Esophagus (tissue), 2 donors: ENCODE data around the gene RNF152. TPM values are rescaled to one million over a fixed set of nuclear protein-coding genes. Genes with fewer than 3 reads are reported as not detected.

Experiments
- H3K27ac ChIP-seq, 2 donors: one replicate each; pipeline ENCODE4 v1.5.1; 2013; ENCODE audit warnings: low read depth in 2 of 2, mild to moderate bottlenecking in 2 of 2, inconsistent platforms in 1 of 2, low read length in 1 of 2, moderate library complexity in 1 of 2
- H3K27me3 ChIP-seq, 2 donors: one replicate each; pipeline ENCODE4 v1.6.1; 2013; ENCODE audit warnings: low read length in 2 of 2, control low read depth in 1 of 2, mild to moderate bottlenecking in 1 of 2; ENCODE audit not compliant: insufficient read depth in 2 of 2, control insufficient read depth in 1 of 2
- H3K36me3 ChIP-seq, 2 donors: one replicate each; pipeline ENCODE4 v1.6.1; 2013; ENCODE audit warnings: low read length in 1 of 2; ENCODE audit not compliant: control insufficient read depth in 2 of 2, insufficient read depth in 2 of 2
- H3K4me1 ChIP-seq, 2 donors: one replicate each; pipeline ENCODE4 v1.6.1; 2013; ENCODE audit warnings: low read length in 1 of 2; ENCODE audit not compliant: control insufficient read depth in 2 of 2, insufficient read depth in 2 of 2
- H3K4me3 ChIP-seq, 2 donors: one replicate each; pipeline ENCODE4 v1.5.1; 2013; ENCODE audit warnings: low read length in 2 of 2, mild to moderate bottlenecking in 2 of 2, low read depth in 1 of 2, moderate library complexity in 1 of 2
- H3K9me3 ChIP-seq, 2 donors: one replicate each; pipeline ENCODE4 v1.6.1; 2013; ENCODE audit warnings: mild to moderate bottlenecking in 2 of 2, low read depth in 1 of 2, low read length in 1 of 2, moderate library complexity in 1 of 2; ENCODE audit not compliant: control insufficient read depth in 2 of 2, insufficient read depth in 1 of 2
- WGBS, 2 donors: extraction: QIAGEN DNeasy Blood & Tissue Kit; methylation state at CpG; one replicate each; pipeline ENCODE4 v1.1.7; 2013; 5-methylcytosine and 5-hydroxymethylcytosine counted together
- polyA plus RNA-seq, 2 donors: library from polyadenylated mRNA; stranded (reverse); fragments of 200-250 nt; gene quantifications; one replicate each; pipeline ENCODE4 v1.2.3, GENCODE V29; 2013
- donor health status: healthy with polysubstance abuse.
- donor health status: Bipolar disorder and iron deficiency.

The RNF152 gene
- polyA plus RNA-seq, 2 donors, result 1.2 to 2.1 TPM

DNA sequence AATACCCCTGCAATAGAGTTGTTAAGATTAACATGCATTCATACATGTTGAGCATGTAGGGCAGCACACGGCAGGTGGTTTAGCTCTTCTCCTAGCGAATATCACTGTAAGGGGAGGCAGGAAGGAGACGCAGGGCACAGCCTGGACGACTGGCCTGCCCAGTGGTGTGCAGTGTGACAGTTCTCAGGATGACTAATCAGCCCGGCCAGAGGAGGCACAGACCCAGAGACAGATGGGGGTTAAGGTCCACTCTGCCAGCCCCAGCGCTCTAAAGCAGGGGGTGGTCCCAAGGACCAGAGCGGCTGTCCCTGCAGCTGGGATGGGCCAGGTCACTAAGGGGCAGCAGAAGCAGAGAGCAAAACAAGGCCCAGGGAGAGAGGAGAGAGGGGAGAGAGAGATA is 63.7 kb downstream of the RNF152 start:
- no peaks in the 10 kb centered on the region for H3K36me3 ChIP-seq
- H3K27ac ChIP-seq, result no peak overlapping the region
- no peaks in the 10 kb centered on the region for H3K27me3 ChIP-seq
- WGBS, 2 donors, result 78 to 86% methylated on average over 7 of the region's 7 CpGs
- H3K4me3 ChIP-seq, result no peak overlapping the region
- no peaks in the 10 kb centered on the region for H3K9me3 ChIP-seq
- no peaks in the 10 kb centered on the region for H3K4me1 ChIP-seq

DNA sequence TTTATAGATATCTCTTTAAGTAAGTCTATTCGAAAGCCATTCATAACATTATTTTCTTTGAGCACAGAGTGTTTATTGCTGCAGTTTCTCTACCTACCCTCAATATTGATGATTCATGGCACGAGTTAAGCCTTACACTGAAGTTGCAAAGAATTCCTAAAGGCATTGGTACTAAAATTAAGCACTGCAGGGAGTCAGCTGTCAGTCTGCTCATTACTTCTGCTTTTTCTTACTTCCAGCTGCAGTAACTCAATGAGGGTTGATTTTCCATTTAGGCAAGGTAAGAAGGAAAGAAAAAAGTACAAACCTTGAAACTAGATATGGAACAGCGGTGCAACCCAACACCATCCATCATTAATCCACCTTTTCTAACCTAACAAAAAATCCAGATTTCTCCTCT is 65.2 kb downstream of the RNF152 start:
- WGBS, 2 donors, result 81% methylated on average over 3 of the region's 3 CpGs
- no peaks in the 10 kb centered on the region for H3K4me1 ChIP-seq

DNA sequence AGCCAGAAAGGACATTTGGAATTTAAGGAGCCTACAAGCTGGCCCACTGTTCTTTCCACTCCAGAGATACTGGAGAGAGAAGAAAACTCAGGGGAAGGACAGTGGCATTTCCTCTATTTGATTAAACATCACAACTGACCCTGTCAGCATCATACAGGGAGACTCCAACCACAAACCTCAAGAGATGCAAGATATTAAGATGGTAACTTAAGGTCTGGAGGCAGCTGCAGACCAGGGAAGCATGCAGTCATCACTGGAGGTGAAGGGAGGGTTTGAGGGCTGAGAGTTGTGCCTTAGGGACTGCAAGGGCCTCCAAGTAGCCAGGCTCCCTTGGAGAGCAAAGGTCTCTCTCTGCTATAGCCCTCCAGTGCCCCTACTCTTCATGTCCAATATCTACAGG is 67.4 kb downstream of the RNF152 start:
- peaks cover 0 to 7% of the 10 kb centered on the region in 2 donors for H3K4me1 ChIP-seq
- H3K27me3 ChIP-seq, result no peaks in the 10 kb centered on the region
- H3K27ac ChIP-seq, result no peak overlapping the region
- no peaks in the 10 kb centered on the region for H3K9me3 ChIP-seq
- peaks cover 0 to 3% of the 10 kb centered on the region in 2 donors for H3K36me3 ChIP-seq
- no peak overlapping the region for H3K4me3 ChIP-seq

More for the DNA sequence above, 65.2 kb downstream of the RNF152 start:
- Histone ChIP-seq H3K27me3 (no peaks in the 10 kb centered on the region), H3K27ac (no peak overlapping the region), H3K9me3 (no peaks in the 10 kb centered on the region), H3K4me3 (no peak overlapping the region), H3K36me3 (peaks cover 0 to 3% of the 10 kb centered on the region in 2 donors)

DNA sequence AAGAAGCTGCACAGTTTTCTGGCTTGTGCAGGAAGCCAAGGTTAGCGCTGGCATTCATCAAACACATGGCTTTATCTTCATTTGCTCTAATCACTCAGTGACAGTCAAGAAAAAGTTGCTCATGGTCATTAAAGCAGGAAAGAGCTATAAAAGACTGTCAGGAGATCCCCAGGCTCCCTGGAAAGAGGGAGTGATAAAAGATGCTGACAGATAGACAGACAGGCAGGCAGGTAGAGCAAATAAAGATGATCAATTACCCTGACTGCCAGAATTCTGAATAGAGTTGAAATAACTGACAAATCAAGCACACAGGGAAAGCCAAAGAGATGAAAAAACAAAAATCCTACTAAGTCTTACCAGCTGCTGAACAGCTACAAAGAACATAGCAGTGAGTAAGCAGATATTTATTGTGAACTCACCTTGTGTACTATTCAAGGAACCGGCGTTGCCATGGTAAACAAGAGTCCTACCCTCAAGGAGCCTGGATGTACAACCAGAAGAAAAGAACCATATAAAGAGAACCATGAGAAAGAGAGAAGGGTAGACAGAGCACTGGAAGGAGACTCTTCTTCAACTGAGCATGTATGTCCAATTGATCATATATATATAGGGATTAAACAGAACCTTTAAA is 68.0 kb downstream of the RNF152 start:
- Histone ChIP-seq H3K4me3 (no peak overlapping the region), H3K9me3 (no peaks in the 10 kb centered on the region), H3K4me1 (peaks cover 0 to 7% of the 10 kb centered on the region in 2 donors), H3K27me3 (no peaks in the 10 kb centered on the region), H3K27ac (no peak overlapping the region), H3K36me3 (peaks cover 0 to 3% of the 10 kb centered on the region in 2 donors)
- WGBS, 2 donors, result 82 to 86% methylated on average over 3 of the region's 3 CpGs

DNA sequence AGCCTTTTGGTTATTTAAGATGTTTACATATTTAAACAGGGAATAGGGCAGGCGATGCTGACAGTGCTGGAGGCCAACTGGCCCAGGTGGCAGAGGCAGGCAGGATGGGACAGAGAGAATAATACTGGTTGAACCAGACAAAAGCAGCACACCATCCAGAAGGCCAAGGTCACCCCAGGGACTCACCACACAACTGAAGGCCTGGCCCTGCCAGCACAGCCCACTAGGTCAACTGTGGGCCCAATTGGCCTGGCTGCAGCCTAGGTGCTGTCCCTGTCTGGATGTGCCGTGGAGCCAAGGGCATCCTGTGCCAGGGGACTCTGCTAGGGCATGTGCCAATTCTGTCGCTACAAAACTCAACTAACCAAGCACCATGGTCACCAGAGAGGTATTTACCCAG is 69.2 kb downstream of the RNF152 start:
- whole genome bisulfite sequencing, 2 donors, result 80 to 91% methylated on average over 3 of the region's 3 CpGs
- Histone ChIP-seq H3K27ac (no peak overlapping the region), H3K4me1 (peaks cover 0 to 7% of the 10 kb centered on the region in 2 donors), H3K4me3 (no peak overlapping the region), H3K36me3 (peaks cover 0 to 3% of the 10 kb centered on the region in 2 donors), H3K9me3 (no peaks in the 10 kb centered on the region), H3K27me3 (no peaks in the 10 kb centered on the region)

DNA sequence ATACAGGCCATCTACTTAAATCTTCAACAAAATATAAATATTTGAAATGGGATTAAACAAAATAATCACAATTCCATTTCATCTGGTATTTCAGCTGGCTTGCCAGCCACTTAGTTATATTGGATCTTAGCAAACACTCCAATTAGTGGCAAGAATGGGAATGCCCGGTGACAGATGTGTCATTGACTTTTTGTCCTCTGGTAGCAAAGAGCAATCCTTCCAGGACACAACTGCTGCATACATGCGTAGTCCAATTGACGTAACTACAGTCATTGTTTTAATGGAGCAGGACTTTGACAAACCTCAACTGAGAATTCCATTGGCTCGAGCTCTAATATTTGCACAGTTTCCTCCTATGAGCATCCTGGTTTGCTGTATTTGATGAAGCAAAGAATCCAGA is 69.9 kb downstream of the RNF152 start:
- no peaks in the 10 kb centered on the region for H3K9me3 ChIP-seq
- H3K4me1 ChIP-seq, result peaks cover 0 to 7% of the 10 kb centered on the region in 2 donors
- WGBS, 2 donors, result 86 to 88% methylated on average over 4 of the region's 4 CpGs
- peaks cover 0 to 3% of the 10 kb centered on the region in 2 donors for H3K36me3 ChIP-seq
- H3K4me3 ChIP-seq, result no peak overlapping the region
- no peaks in the 10 kb centered on the region for H3K27me3 ChIP-seq
- no peak overlapping the region for H3K27ac ChIP-seq

DNA sequence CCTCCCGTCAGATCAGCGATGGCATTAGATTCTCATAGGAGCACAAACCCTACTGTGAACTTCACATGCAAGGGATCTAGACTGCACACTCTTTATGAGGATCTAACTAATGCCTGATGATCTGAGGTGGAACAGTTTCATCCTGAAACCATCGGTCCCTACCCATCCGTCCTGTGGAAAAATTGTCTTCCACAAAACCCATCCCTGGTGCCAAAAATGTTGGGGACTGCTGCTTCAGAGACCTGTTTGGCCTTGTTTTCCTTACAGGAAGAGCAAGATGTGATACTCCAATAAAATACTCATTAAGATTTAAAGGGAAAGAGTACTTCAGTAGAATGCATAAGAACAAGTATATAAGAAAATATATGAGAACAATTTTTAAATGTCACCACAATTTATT is 71.1 kb downstream of the RNF152 start:
- Histone ChIP-seq H3K4me3 (no peak overlapping the region), H3K27ac (no peak overlapping the region), H3K27me3 (no peaks in the 10 kb centered on the region), H3K4me1 (peaks cover 0 to 7% of the 10 kb centered on the region in 2 donors), H3K36me3 (peaks cover 0 to 3% of the 10 kb centered on the region in 2 donors), H3K9me3 (no peaks in the 10 kb centered on the region)
- 84 to 92% methylated on average over 4 of the region's 4 CpGs for WGBS, 2 donors

DNA sequence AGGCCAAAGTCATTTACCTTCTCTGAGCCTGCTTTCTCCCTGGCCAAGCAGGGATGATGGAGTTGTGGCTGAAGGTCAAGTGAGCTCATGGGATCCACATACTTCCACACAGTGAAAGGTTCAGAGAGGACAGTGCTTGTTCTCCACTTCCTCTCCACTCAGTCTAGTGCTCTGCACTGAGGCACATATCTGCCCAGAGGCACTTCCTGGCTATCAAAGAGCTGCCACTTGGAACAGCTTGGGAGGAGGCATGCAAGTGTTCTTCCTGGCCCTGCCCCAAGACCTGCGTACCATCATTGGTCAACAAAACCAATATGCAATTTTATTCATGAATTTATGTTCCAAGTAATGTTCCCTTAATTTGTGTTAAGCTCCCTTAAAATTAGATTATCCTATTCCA is 71.9 kb downstream of the RNF152 start:
- H3K4me1 ChIP-seq, result peaks cover 0 to 7% of the 10 kb centered on the region in 2 donors
- no peak overlapping the region for H3K4me3 ChIP-seq
- H3K36me3 ChIP-seq, result peaks cover 0 to 8% of the 10 kb centered on the region in 2 donors
- no peak overlapping the region for H3K27ac ChIP-seq
- H3K9me3 ChIP-seq, result no peaks in the 10 kb centered on the region
- 80 to 95% methylated on average over 1 of the region's 1 CpG for WGBS, 2 donors
- no peaks in the 10 kb centered on the region for H3K27me3 ChIP-seq

DNA sequence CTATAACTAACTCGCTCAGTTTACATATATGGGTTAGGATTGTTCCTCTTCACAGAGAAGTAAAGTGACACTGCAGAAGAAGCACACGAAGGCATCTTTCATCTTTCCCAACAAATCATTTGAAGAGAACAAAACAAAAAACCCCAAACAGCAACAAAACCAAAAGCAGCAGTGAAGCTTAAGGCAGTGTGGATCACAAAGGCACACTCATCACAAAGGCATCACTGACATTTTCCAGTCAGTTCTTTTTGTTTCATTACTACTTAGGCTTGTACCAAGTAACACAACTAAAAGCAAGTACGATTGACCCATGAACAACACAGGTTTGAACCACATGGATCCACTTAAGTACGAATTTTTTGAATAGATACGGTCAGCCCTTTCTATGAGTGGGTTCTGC is 75.7 kb downstream of the RNF152 start:
- Histone ChIP-seq H3K4me3 (no peak overlapping the region), H3K9me3 (no peaks in the 10 kb centered on the region), H3K27ac (no peak overlapping the region), H3K4me1 (peaks cover 0 to 7% of the 10 kb centered on the region in 2 donors), H3K36me3 (peaks cover 0 to 10% of the 10 kb centered on the region in 2 donors), H3K27me3 (no peaks in the 10 kb centered on the region)
- WGBS, 2 donors, result 89 to 93% methylated on average over 5 of the region's 5 CpGs

DNA sequence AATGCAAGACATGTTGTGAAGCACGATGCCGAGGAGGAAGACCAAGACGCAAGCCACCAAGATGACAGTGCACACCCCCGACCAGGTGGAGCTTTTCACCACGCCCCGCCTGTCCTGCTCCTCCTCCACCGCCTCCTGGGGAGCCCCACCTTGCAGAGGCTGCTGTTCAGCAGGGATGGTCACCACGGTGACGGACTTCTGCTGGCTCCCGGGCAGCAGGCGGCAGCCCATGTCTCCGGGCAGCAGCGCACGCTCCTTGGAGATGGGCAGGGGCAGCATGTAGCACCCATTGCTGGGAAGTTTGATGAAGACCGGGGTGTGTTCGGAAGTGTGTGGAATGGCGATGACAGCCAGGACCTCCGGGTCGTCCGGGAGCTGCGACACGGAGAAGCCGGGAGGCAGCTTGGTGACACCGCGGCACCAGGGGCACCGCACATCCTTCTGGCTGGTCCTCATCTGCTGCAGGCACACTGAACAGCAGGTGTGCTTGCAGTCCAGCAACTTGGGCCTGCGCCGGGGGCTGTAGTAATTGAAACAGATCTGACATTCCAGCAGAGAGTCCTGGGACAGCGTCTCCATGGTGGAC is 76.8 kb downstream of the RNF152 start:
- Histone ChIP-seq H3K9me3 (no peaks in the 10 kb centered on the region), H3K27me3 (no peaks in the 10 kb centered on the region), H3K27ac (no peak overlapping the region)

More for the DNA sequence above, 76.8 kb downstream of the RNF152 start:
- whole genome bisulfite sequencing, 2 donors, result 96 to 97% methylated on average over 29 of the region's 29 CpGs
- H3K4me3 ChIP-seq, result no peak overlapping the region
- H3K4me1 ChIP-seq, result peaks cover 0 to 3% of the 10 kb centered on the region in 2 donors
- H3K36me3 ChIP-seq, result peaks cover 0 to 10% of the 10 kb centered on the region in 2 donors
